ENCODE data around the gene CERS4.
"Not testable (repeated sequence)": the region's sequence is repeated elsewhere in the genome, so short reads cannot be mapped to it uniquely, and the experiment has no call there.

Gene CERS4

DNA sequence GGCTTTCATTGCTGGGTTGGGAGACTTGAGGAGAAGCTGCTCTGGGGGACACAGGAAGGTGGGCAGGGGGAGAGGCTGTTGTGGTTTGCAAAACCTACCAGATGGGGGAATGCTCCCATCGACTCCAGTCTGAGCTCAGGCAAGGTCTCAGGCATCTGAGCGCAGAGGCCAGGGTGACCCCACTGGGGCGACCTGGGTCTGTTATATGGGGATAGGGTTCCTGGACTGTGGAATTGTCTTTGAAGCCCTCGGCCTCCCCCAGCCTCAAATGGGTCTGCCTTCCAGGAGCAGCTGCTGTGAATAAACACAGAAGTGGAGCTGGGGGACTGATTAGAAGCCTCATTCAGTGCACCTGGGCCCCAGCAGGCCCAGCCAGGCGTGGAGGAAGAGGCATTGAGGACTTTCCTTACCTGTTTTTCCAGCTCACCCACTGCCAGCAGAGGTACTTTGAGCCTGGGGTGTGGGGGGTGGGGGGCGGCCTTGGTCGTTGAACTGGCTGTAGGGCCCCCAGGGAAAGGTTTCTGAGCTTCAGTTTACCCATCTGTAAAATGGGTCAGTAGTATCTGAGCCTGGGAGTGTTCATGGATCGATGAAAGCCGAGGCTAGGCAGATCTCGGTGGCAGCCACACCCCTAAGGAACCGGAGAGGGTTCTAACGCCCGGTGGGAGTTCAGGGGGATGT is 1.4 kb downstream of the CERS4 start:
- no peak for DNase-seq

DNA sequence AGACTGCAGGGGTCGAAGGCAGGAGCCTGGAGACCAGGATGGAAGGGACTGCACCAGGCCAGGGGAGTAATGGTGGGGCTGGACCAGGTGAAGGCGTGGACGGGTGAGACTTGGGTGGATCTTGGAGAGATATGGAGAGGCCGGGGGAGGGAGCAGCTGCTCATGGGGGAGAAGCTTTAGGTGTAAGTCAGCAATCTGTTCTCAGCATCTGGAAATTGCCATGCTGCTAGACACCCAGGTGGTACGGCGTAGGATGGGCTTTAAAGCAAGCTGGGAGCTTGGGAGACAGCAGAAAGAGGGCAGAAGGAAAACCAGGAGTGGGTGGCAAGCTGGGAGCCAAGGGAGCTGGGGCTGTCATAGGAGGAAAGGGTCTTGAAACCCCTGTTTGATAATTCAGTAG is 3.0 kb downstream of the CERS4 start:
- DNase-seq = no peak

- DNase-seq = no peak
Measured at GRCh38 chr19:8212916-8213315, 3.7 kb downstream of the CERS4 start.

DNA sequence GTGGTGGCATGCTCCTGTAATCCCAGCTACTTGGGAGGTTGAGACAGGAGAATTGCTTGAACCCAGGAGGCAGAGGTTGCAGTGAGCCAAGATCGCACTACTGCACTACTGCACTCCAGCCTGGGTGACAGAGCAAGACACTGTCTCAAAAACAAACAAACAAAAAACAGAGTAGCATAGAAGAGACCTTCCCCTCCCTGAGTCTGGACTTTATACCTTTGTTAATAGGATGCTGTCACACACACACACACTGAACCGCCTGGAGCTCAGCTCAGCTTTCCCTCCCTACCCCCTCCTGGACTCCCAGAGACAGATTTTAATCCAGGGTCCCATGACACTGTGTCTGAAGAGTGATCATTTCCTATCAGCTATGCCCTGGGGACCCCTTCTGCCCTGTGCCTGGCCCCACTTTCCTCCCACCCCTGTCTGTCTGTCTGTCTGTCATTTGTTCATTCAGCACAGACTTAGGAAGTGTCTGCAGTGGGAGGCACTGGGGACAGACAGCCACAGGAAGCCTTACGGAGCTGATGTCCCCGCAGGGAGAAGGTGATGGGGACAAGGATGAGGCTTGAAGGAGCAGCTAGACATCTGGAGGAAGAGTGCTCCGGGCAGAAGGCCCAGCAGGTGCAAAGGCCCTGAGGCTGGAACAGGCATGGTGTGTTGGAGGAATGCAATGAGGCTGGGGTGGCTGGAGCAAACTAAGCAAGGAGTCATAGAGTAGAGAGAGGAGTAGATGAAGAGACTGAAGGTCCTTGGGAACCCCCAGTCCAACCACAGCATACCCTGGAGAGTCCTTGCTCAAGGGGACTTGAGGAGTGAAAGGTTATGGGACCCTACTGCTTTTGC is 4.9 kb downstream of the CERS4 start:
- DNase-seq = no peak

DNA sequence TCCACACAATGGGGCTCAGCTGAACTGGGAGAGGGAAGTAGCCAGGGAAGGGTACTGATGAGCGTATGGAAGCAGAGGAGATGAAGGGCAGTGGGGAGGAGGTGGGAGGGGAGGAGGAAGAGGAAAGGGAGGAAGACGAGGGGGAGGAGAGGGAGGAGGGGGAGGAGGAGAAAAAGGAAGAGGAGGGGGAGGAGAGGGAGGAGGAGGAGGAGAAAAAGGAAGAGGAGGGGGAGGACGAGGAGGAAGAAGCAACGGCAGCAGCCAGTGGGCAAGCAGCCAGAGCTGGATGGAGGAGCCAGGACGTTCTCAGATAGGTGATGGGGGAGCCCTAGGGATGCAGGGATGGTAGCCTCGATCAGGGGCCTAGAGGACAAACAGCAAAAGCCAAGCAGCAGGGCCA is 5.6 kb downstream of the CERS4 start:
- DNase-seq = no peak

GRCh38 chr19:8215783-8216182 is 6.6 kb downstream of the CERS4 start:
- no peak for DNase-seq

- no peak for DNase-seq
Measured at GRCh38 chr19:8216357-8216756, 7.2 kb downstream of the CERS4 start.

DNA sequence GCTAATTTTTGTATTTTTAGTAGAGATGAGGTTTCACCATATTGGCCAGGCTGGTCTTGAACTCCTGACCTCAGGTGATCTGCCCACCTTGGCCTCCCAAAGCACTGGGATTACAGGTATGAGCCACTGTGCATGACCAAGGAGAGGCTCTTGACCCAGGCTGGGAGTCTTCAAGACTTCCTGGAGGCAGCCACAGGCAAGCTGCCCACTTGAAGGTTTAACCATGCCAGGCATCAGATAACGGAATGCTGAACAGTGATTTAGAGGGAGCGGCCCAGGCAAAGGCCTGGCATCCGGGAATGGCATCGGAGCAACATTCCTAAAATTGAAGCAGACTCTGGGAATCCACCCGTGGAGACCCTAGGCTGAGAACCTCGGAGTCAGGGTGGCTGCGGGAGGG is 9.0 kb downstream of the CERS4 start:
- DNase-seq = not testable (repeated sequence)

DNA sequence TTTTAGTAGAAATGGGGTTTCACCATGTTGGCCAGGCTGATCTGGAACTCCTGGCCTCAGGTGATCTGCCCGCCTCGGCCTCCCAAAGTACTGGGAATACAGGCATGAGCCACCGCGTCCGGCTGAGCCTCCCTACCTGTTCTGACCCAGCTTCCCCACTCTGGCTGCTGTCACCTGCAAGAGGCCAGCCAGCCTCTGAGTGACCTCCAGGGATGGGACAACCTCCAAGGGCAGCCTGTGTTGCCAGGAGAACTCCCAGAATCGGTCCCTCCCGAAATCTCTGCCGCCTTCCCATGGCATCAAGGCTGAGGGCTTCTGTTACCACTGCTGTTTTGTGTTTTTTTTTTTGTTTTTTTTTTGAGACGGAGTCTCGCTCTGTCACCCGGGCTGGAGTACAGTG is 11.3 kb downstream of the CERS4 start:
- DNase-seq = no peak

DNA sequence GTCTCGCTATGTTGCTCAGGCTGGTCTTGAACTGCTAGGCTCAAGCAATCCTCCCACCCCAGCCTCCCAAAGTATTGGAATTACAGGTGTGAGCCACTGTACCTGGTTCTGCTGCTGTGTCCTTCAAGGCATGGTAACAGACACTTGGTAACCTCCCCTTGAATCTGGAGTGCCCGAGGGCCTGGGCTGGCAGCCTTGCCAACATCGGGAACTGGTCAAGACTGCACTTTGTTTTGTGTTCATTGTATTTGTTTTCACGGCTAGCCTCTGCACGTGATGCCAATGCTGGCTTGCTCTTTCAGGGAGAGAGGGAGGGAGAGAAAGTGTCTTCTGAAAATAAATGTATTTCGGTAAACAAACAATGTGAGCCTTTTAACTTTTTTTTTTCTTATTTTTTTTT is 12.0 kb downstream of the CERS4 start:
- DNase-seq = no peak

DNA sequence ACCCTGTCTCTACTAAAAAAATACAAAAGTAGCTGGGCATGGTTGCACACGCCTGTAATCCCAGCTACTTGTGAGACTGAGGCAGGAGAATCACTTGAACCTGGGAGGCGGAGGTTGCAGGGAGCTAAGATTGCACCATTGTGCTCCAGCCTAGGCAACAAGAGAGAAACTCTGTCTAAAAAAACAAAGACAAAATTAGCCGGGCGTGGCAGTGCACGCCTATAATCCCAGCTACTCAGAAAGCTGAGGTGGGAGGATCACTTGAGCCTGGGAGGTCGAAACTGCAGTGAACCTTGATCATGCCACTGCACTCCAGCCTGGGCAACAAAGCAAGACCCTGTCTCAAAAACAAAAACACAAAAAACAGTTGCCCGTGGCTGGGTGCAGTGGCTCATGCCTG is 14.3 kb downstream of the CERS4 start:
- not testable (repeated sequence) for DNase-seq

GRCh38 chr19:8224394-8225145 is 15.4 kb downstream of the CERS4 start:
- DNase-seq = no peak

- DNase-seq = no peak
Measured at GRCh38 chr19:8231073-8231604, 22.0 kb downstream of the CERS4 start.

- no peak for DNase-seq
Measured at GRCh38 chr19:8233370-8233769, 24.2 kb downstream of the CERS4 start.

- DNase-seq = no peak
Measured at GRCh38 chr19:8237026-8237425, 27.9 kb downstream of the CERS4 start.

DNA sequence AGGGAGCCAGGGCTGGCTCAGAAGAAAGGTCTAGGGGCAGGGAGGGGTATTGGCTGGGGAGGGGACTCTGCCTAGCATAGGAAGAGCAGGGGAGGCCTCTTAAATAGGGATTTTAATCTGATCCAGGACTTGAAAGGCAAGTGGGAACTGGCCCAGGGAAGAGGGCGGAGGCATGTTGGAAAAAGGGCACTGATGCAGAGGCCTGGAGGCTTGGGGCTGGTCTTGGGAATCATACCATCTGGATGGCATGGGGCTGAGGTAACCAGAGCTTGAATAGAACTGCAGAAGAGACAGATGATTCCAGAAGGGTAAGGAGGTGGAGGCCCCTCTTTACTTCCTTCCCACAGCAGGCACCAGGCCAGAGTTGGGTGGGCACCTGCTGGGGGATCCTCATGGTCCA is 29.1 kb downstream of the CERS4 start:
- no peak for DNase-seq

GRCh38 chr19:8239528-8240273 is 30.5 kb downstream of the CERS4 start:
- no peak for DNase-seq

- DNase-seq = peak; percentile 69 to 74
Measured at GRCh38 chr19:8240274-8241229, 31.4 kb downstream of the CERS4 start.

DNA sequence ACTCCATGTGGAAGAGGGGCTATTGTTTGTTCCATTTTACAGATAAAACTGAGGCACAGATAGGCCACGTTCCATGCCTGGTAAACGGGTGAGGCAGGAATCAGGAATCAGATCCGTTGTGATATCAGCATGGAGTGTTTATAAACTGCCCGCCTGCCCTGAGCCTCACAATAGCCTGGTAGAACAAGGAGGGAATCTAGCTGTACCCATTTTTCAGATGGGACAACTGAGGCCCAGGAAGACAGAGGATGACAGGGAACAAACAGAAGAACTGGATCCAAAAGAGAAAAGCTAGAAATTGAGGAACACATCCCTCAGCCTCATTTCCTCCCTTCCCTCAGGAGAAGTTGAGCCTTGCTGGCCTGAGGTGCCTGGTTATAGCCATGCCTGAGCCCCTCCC is 32.5 kb downstream of the CERS4 start:
- no peak for DNase-seq

DNA sequence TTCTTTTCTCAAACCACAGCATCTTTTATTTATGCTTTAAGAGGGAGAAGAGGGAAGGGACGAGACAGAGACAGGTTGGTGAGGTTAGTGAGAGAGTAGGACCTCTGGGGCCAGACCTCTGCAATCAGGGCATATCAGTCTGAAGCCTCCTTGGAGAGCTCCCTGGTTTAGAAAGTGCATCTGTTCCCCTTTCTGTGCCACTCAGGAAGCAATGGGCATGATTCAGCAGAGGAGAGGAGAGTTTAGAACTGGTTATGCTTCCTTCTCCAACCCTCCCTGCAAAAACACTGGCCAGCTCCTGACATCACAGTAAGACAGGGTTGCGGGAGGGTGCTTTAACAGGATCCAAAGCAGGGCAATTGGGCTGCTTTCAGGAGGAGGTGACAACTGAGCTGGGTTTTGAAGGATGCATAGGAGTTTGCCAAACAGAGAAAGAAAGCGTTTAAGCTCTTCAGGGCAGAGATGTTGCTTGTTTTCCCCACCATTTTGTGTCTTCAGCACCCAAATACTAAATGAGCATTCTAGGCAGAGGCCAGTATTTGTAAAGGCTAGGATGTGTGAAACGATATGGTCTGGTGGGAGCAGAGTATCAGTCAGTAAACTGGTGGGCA is 33.1 kb downstream of the CERS4 start:
- peak in 1 of 2 donors; percentile 9 for DNase-seq

- DNase-seq = no peak
Measured at GRCh38 chr19:8243146-8243545, 34.0 kb downstream of the CERS4 start.
